ENCODE measurements around the gene MMAB. TPM values are rescaled to one million over a fixed set of nuclear protein-coding genes. Genes with fewer than 3 reads are reported as not detected.

MMAB gene
- total RNA-seq, 4 donors from 2014 or later = 20.0 to 25.3 (median 21.0) TPM

GRCh38 chr12:109618082-109618481, 44.8 kb upstream of the MMAB start:
- TF ChIP-seq POLR2A (IDR thresholded peaks at IDR 0.05; ENCODE audit: low read depth) (no peak), CTCF (IDR thresholded peaks at IDR 0.05) (no peak), EP300 (IDR thresholded peaks at IDR 0.05) (no peak), POLR2AphosphoS5 (IDR thresholded peaks at IDR 0.05) (no peak)
- H3K27me3 ChIP-seq = peaks cover 0 to 49% (median 4%) of the 10 kb centered on the region in 4 donors
- 85% methylated on average over 5 of the region's 5 CpGs for WGBS
- H3K4me3 ChIP-seq = no peak overlapping the region
- no peak for DNase-seq (ENCODE audit: extremely low spot score)
- peaks cover 0 to 6% (median 5%) of the 10 kb centered on the region in 4 donors for H3K4me1 ChIP-seq
- no peaks in the 10 kb centered on the region for H3K9me3 ChIP-seq
- no peak overlapping the region for H3K27ac ChIP-seq (replicated peaks in 1 of 4)
- intact Hi-C loops (cut with DNase I) = no loop called here
- H3K36me3 ChIP-seq = no peaks in the 10 kb centered on the region

- intact Hi-C loops (cut with DNase I) = no loop called here
- no peak overlapping the region for H3K4me3 ChIP-seq
- H3K4me1 ChIP-seq = peaks cover 0 to 6% (median 5%) of the 10 kb centered on the region in 4 donors
- no peak for DNase-seq (ENCODE audit: extremely low spot score)
- TF ChIP-seq POLR2AphosphoS5 (IDR thresholded peaks at IDR 0.05) (no peak), POLR2A (IDR thresholded peaks at IDR 0.05; ENCODE audit: low read depth) (no peak), EP300 (IDR thresholded peaks at IDR 0.05) (no peak)
- no peaks in the 10 kb centered on the region for H3K9me3 ChIP-seq
- WGBS = 74% methylated on average over 10 of the region's 10 CpGs
- H3K27ac ChIP-seq (replicated peaks in 1 of 4) = no peak overlapping the region
- H3K36me3 ChIP-seq = no peaks in the 10 kb centered on the region
- peaks cover 0 to 55% (median 6%) of the 10 kb centered on the region in 4 donors for H3K27me3 ChIP-seq
These were observed 44.2 kb upstream of the MMAB start for GRCh38 chr12:109617491-109617890.

GRCh38 chr12:109615556-109616229, 42.4 kb upstream of the MMAB start:
- no peaks in the 10 kb centered on the region for H3K9me3 ChIP-seq
- no peak overlapping the region for H3K4me3 ChIP-seq
- H3K27me3 ChIP-seq = peaks cover 0 to 73% (median 10%) of the 10 kb centered on the region in 4 donors
- WGBS = 58% methylated on average over 14 of the region's 14 CpGs
- no peak for DNase-seq (ENCODE audit: extremely low spot score)
- H3K27ac ChIP-seq (replicated peaks in 1 of 4) = no peak overlapping the region
- intact Hi-C loops (cut with DNase I) = no loop called here
- TF ChIP-seq POLR2AphosphoS5 (IDR thresholded peaks at IDR 0.05) (no peak), CTCF (IDR thresholded peaks at IDR 0.05) (no peak), EP300 (IDR thresholded peaks at IDR 0.05) (no peak), POLR2A (IDR thresholded peaks at IDR 0.05; ENCODE audit: low read depth) (no peak)
- H3K36me3 ChIP-seq = no peaks in the 10 kb centered on the region
- H3K4me1 ChIP-seq = no peaks in the 10 kb centered on the region

- H3K36me3 ChIP-seq = no peaks in the 10 kb centered on the region
- H3K27me3 ChIP-seq = peaks cover 0 to 79% (median 13%) of the 10 kb centered on the region in 4 donors
- no peak overlapping the region for H3K27ac ChIP-seq (replicated peaks in 1 of 4)
- intact Hi-C loops (cut with DNase I) = no loop called here
- no peak for TF ChIP-seq POLR2A (IDR thresholded peaks at IDR 0.05; ENCODE audit: low read depth)
- TF ChIP-seq CTCF (IDR thresholded peaks at IDR 0.05) = no peak
- TF ChIP-seq EP300 (IDR thresholded peaks at IDR 0.05) = no peak
- TF ChIP-seq POLR2AphosphoS5 (IDR thresholded peaks at IDR 0.05) = no peak
- no peaks in the 10 kb centered on the region for H3K9me3 ChIP-seq
- H3K4me3 ChIP-seq = no peak overlapping the region
- DNase-seq (ENCODE audit: extremely low spot score) = no peak
- WGBS = 60% methylated on average over 21 of the region's 26 CpGs
- H3K4me1 ChIP-seq = no peaks in the 10 kb centered on the region
These were observed 40.5 kb upstream of the MMAB start for GRCh38 chr12:109613649-109614455.

- H3K4me3 ChIP-seq = no peak overlapping the region
- DNase-seq (ENCODE audit: extremely low spot score) = no peak
- no peak for TF ChIP-seq EP300 (IDR thresholded peaks at IDR 0.05)
- no peak for TF ChIP-seq POLR2A (IDR thresholded peaks at IDR 0.05; ENCODE audit: low read depth)
- TF ChIP-seq CTCF (IDR thresholded peaks at IDR 0.05) = no peak
- no peak for TF ChIP-seq POLR2AphosphoS5 (IDR thresholded peaks at IDR 0.05)
- H3K9me3 ChIP-seq = no peaks in the 10 kb centered on the region
- H3K27ac ChIP-seq (replicated peaks in 1 of 4) = no peak overlapping the region
- intact Hi-C loops (cut with DNase I) = no loop called here
- H3K4me1 ChIP-seq = no peaks in the 10 kb centered on the region
- WGBS = 17% methylated on average over 1 of the region's 5 CpGs
- no peaks in the 10 kb centered on the region for H3K36me3 ChIP-seq
- H3K27me3 ChIP-seq = peaks cover 0 to 85% (median 13%) of the 10 kb centered on the region in 4 donors
These were observed 39.7 kb upstream of the MMAB start for GRCh38 chr12:109612975-109613502.

All from esophagus muscularis mucosa (tissue), 4 donors.